Activated naive CD4-positive, alpha-beta T cell treated with anti-CD3 and anti-CD28 coated beads, Interleukin-2, amount 10 ng/mL, durations not matched to agents 7 days and 5 days (primary cell): Measurements from ENCODE around the gene NCDN.

Experiments
- CTCF ChIA-PET: fragments of 350-600 bp; sonication (Branson Sonifier 250); formaldehyde crosslinking; loops from one replicate; lab custom pipeline; 2021; ENCODE audit warnings: antibody characterized with exemption; lab: Charles Lee
- DNase-seq: peaks from one replicate; pipeline ENCODE4 v3.0.0-alpha.2; 2020
- H3K27ac Mint-ChIP-seq: one replicate; pipeline ENCODE4 v1.8.0; 2021; ENCODE audit warnings: mild to moderate bottlenecking, moderate library complexity, mixed read lengths
- H3K27me3 Mint-ChIP-seq: one replicate; pipeline ENCODE4 v1.8.0; 2021; ENCODE audit warnings: mild to moderate bottlenecking, mixed read lengths
- H3K36me3 Mint-ChIP-seq: one replicate; pipeline ENCODE4 v1.8.0; 2021; ENCODE audit warnings: mixed read lengths
- H3K4me1 Mint-ChIP-seq: one replicate; pipeline ENCODE4 v1.8.0; 2021; ENCODE audit warnings: mixed read lengths
- H3K4me3 Mint-ChIP-seq: one replicate; pipeline ENCODE4 v1.8.0; 2021; ENCODE audit warnings: mild to moderate bottlenecking, moderate library complexity, mixed read lengths
- H3K9me3 Mint-ChIP-seq: one replicate; pipeline ENCODE4 v1.8.0; 2021; ENCODE audit warnings: mixed read lengths

Gene NCDN, protein sequence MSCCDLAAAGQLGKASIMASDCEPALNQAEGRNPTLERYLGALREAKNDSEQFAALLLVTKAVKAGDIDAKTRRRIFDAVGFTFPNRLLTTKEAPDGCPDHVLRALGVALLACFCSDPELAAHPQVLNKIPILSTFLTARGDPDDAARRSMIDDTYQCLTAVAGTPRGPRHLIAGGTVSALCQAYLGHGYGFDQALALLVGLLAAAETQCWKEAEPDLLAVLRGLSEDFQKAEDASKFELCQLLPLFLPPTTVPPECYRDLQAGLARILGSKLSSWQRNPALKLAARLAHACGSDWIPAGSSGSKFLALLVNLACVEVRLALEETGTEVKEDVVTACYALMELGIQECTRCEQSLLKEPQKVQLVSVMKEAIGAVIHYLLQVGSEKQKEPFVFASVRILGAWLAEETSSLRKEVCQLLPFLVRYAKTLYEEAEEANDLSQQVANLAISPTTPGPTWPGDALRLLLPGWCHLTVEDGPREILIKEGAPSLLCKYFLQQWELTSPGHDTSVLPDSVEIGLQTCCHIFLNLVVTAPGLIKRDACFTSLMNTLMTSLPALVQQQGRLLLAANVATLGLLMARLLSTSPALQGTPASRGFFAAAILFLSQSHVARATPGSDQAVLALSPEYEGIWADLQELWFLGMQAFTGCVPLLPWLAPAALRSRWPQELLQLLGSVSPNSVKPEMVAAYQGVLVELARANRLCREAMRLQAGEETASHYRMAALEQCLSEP

DNA sequence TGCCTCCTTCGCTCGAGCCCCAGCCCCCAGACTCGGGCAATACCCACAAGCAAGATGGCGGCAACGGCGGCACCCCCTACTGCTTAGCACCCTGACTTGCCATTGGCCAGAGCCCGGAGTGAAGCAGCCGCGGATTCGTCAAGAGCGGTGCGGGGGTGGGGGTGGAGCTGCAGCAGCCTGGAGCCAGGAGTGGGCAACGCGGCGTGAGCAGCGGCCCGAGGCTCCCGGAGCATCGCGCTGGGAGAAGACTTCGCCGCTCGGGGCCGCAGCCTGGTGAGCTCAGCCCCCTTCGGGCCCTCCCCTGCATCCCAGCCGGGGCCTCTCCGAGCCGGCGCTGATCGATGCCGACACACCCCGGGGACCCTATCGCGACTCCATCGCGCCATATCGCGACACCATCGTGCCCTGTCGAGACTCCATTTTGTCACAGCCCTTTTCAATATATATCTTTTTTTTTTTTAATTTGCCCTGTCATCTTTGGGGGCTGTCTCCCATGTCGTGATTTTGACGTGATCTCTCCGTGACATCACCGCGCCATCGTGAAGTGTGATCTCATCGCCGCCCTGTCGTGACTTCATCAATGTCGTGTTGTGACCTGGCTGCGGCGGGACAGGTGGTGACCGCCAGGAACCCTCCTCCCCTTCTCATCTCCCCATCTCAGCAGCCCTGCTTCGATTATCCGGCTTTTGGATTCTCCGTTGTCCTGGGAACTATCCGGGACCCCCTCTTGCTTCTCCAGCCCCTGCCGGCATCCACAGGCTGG is at the start of gene NCDN:
Gene NCDN, plus strand, starts transcription at position 189 of the 763 bp plus-strand sequence. Its CDS starts 392 bp downstream, at position 581.
- H3K4me3 Mint-ChIP-seq: peak within 1 kb of the TSS; percentile 95
- CTCF ChIA-PET: interaction anchor here (1.6 to 9.2 kb wide), 2 partner anchors 52 to 107 kb away, joined by 5 to 85 read pairs; no protein-coding TSS in a partner anchor
- H3K27ac Mint-ChIP-seq: peak within 1 kb of the TSS; percentile 97
- H3K9me3 Mint-ChIP-seq: no peaks in the 10 kb centered on the region
- peak; percentile 98 for DNase-seq
- peaks cover 5% of the 10 kb centered on the region for H3K36me3 Mint-ChIP-seq
- no peaks in the 10 kb centered on the region for H3K27me3 Mint-ChIP-seq
- H3K4me1 Mint-ChIP-seq: peaks cover 50% of the 10 kb centered on the region

DNA sequence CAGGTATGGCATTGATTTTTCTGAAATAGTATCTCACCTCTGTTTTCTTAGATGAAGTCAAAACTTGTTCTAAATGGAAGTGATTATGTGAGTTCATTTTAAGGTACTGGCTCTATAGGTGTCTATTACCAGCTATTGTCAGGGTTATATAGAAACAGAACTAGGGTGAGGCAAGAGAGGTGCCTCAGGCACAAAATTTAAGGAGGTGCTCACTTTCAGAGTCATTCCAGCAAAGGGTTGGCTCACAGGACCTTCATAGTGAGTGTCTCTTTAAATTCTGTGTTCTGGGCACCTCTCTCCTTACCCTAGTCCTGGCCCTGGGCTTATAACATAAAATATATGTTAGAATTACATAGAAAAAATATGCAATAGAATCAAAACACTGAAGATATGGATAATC is 49.7 kb upstream of the NCDN start:
- Mint-ChIP-seq H3K4me1 (peaks cover 52% of the 10 kb centered on the region), H3K27ac (peak overlapping the region; percentile 99), H3K9me3 (no peaks in the 10 kb centered on the region), H3K4me3 (no peak overlapping the region), H3K27me3 (no peaks in the 10 kb centered on the region), H3K36me3 (peaks cover 38% of the 10 kb centered on the region)
- no peak for DNase-seq
- CTCF ChIA-PET: no interaction called here

GRCh38 chr1:35509558-35509957 is 48.0 kb upstream of the NCDN start:
- Mint-ChIP-seq H3K36me3 (peaks cover 40% of the 10 kb centered on the region), H3K27ac (no peak overlapping the region), H3K4me3 (no peak overlapping the region), H3K27me3 (no peaks in the 10 kb centered on the region), H3K4me1 (peaks cover 52% of the 10 kb centered on the region), H3K9me3 (peaks cover 3% of the 10 kb centered on the region)
- no peak for DNase-seq
- CTCF ChIA-PET: interaction anchor here (1.4 kb wide), 1 partner anchor 55 kb away, joined by 3 read pairs; no protein-coding TSS in a partner anchor

- no peak for DNase-seq
- H3K4me3 Mint-ChIP-seq: no peak overlapping the region
- peaks cover 18% of the 10 kb centered on the region for H3K9me3 Mint-ChIP-seq
- H3K4me1 Mint-ChIP-seq: peaks cover 35% of the 10 kb centered on the region
- H3K27me3 Mint-ChIP-seq: no peaks in the 10 kb centered on the region
- H3K36me3 Mint-ChIP-seq: peaks cover 48% of the 10 kb centered on the region
- H3K27ac Mint-ChIP-seq: no peak overlapping the region
- CTCF ChIA-PET: no interaction called here
Observed at GRCh38 chr1:35511305-35511704, 46.3 kb upstream of the NCDN start.

GRCh38 chr1:35518183-35518582 is 39.4 kb upstream of the NCDN start:
- H3K9me3 Mint-ChIP-seq: peaks cover 35% of the 10 kb centered on the region
- CTCF ChIA-PET: interaction anchor here (0.6 to 1.0 kb wide), 3 partner anchors 9 to 589 kb away, joined by 3 read pairs; no protein-coding TSS in a partner anchor
- no peaks in the 10 kb centered on the region for H3K27me3 Mint-ChIP-seq
- peaks cover 6% of the 10 kb centered on the region for H3K4me1 Mint-ChIP-seq
- DNase-seq: no peak
- H3K36me3 Mint-ChIP-seq: peaks cover 44% of the 10 kb centered on the region
- H3K4me3 Mint-ChIP-seq: no peak overlapping the region
- H3K27ac Mint-ChIP-seq: no peak overlapping the region

- peaks cover 6% of the 10 kb centered on the region for H3K4me1 Mint-ChIP-seq
Observed at GRCh38 chr1:35519432-35519831, 38.2 kb upstream of the NCDN start.

DNA sequence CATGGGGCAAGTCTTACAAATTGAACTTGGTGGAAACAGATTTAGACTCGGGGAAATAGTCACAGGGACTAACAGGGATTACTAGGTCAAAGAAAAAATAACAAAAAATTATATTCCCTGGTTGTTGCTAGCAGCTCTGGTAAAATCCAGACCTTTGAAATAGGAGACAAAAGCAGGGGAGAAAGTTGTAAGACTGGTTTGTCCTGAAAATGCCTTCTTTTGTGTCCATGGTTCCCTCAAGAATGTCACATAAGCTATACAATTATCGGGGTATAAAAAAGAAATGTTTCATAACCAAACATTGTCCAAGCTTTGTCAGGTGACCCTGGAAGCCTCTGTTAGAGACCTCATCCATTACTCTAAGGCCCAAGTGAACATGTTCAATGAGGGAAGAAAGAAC is 33.5 kb upstream of the NCDN start:
- Mint-ChIP-seq H3K9me3 (peaks cover 37% of the 10 kb centered on the region), H3K27ac (no peak overlapping the region), H3K4me3 (no peak overlapping the region), H3K36me3 (peaks cover 39% of the 10 kb centered on the region), H3K4me1 (peaks cover 6% of the 10 kb centered on the region), H3K27me3 (no peaks in the 10 kb centered on the region)
- CTCF ChIA-PET: interaction anchor here (1.5 kb wide), 1 partner anchor 41 kb away, joined by 3 read pairs; no protein-coding TSS in a partner anchor
- DNase-seq: no peak

More at GRCh38 chr1:35519432-35519831, 38.2 kb upstream of the NCDN start:
- Mint-ChIP-seq H3K4me3 (no peak overlapping the region), H3K27me3 (no peaks in the 10 kb centered on the region), H3K9me3 (peaks cover 36% of the 10 kb centered on the region), H3K27ac (no peak overlapping the region), H3K36me3 (peaks cover 46% of the 10 kb centered on the region)
- DNase-seq: no peak
- CTCF ChIA-PET: interaction anchor here (1.1 kb wide), 1 partner anchor 20 kb away, joined by 3 read pairs; no protein-coding TSS in a partner anchor

DNA sequence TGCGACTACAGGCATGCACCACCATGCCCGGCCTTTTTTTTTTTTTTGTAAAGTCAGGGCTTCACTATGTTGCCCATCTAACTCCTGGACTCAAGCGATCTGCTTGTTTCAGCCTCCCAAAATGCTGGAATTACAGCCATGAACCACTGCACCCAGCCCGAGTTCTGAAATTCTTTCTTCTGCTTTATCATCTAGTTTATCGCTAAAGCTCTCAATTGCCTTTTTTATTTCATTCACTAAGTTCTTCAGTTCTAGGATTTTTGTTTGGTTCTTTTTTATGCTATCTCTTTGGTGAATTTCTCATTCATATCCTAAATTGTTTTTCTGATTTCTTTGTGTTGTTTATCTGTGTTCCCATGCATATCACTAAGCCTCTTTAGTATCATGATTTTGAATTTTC is 27.4 kb upstream of the NCDN start:
- Mint-ChIP-seq H3K4me1 (peaks cover 6% of the 10 kb centered on the region), H3K27ac (no peak overlapping the region), H3K27me3 (no peaks in the 10 kb centered on the region), H3K4me3 (no peak overlapping the region), H3K36me3 (peaks cover 66% of the 10 kb centered on the region), H3K9me3 (peaks cover 47% of the 10 kb centered on the region)
- DNase-seq: no peak
- CTCF ChIA-PET: interaction anchor here (0.6 kb wide), 1 partner anchor 114 kb away, joined by 4 read pairs; no protein-coding TSS in a partner anchor

GRCh38 chr1:35530946-35531345 is 26.7 kb upstream of the NCDN start:
- DNase-seq: no peak
- Mint-ChIP-seq H3K4me1 (peaks cover 10% of the 10 kb centered on the region), H3K27ac (no peak overlapping the region), H3K36me3 (peaks cover 68% of the 10 kb centered on the region), H3K27me3 (no peaks in the 10 kb centered on the region), H3K9me3 (peaks cover 39% of the 10 kb centered on the region), H3K4me3 (no peak overlapping the region)
- CTCF ChIA-PET: no interaction called here

DNA sequence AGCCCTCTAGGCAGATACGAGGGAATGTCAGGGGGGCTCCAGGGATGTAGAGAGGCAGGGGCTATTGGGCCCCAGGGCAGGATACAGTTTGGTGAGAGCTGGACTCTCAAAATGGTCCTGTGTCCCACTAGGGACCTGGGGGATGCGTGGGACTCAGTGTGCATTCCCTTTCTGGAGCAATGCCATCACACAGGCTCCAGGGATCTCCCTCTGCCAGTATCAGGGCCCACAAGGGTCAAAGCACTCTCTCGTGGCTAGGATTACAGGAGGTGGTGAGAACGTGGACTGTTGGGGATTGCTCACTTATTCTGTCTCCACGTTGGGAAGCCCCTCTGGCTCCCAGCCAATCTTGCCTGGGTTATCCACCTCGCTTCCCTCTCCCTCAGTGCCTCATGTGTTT is 26.2 kb upstream of the NCDN start:
- H3K27ac Mint-ChIP-seq: no peak overlapping the region
- H3K36me3 Mint-ChIP-seq: peaks cover 72% of the 10 kb centered on the region
- no peak for DNase-seq
- H3K4me3 Mint-ChIP-seq: no peak overlapping the region
- peaks cover 39% of the 10 kb centered on the region for H3K9me3 Mint-ChIP-seq
- H3K4me1 Mint-ChIP-seq: peaks cover 13% of the 10 kb centered on the region
- CTCF ChIA-PET: no interaction called here
- no peaks in the 10 kb centered on the region for H3K27me3 Mint-ChIP-seq

DNA sequence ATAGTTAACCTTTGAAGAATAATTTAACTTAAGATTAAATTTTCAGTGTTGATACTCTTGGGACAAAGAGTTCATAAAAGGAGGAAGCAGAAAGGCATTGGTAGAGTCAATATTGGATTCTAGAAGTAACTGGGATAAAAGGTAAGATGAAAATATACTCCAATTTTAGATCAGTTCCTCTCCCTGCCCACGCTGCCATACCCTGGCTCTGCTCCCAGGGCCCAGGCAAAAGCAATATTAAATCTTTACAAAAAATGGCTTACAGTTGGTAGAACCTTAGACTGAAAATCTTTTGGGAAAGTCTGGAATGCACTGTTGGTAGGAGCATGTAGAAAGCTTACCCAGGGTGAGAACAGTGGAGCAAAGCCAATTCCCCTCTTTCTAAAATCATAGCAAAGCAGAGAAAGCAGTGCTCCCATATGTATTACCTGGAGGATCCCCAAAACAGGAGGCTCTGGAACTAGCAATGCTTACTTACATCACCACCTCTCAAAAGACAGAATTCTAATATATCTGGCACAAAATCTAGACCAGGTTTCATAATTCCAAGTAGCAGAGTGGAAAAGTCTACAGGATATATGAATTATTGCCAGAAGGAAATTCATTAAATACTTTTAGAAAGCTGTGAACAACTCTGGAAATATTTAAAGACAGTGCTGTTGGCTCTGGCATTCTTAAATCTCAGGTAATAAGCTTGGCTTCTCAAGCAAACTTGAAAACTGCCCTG is 24.9 kb upstream of the NCDN start:
- DNase-seq: no peak
- CTCF ChIA-PET: no interaction called here
- Mint-ChIP-seq H3K27ac (no peak overlapping the region), H3K4me1 (peaks cover 26% of the 10 kb centered on the region), H3K9me3 (peaks cover 30% of the 10 kb centered on the region), H3K27me3 (no peaks in the 10 kb centered on the region), H3K4me3 (no peak overlapping the region), H3K36me3 (peaks cover 73% of the 10 kb centered on the region)

DNA sequence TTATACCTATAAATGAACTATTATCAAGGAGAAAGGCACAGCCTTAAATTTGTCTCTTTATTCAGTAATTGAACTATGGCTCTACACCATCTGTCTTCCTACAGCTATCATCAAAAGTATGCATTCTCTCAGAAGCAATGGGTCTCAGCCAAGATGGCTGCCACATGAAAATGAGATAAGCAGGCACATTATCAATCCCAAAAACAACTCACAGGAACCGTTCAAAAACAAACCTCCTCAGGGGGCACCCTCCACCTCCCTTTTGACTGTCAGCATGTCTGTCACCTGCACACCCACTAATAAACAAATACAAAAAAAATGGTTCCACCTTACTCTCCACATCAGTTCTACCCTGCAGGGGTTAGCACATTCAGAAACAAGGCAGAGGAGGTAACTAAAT is 24.0 kb upstream of the NCDN start:
- peaks cover 66% of the 10 kb centered on the region for H3K36me3 Mint-ChIP-seq
- H3K27ac Mint-ChIP-seq: no peak overlapping the region
- H3K4me3 Mint-ChIP-seq: no peak overlapping the region
- peaks cover 25% of the 10 kb centered on the region for H3K9me3 Mint-ChIP-seq
- CTCF ChIA-PET: no interaction called here
- no peaks in the 10 kb centered on the region for H3K27me3 Mint-ChIP-seq
- no peak for DNase-seq
- H3K4me1 Mint-ChIP-seq: peaks cover 36% of the 10 kb centered on the region

GRCh38 chr1:35535243-35535642 is 22.4 kb upstream of the NCDN start:
- Mint-ChIP-seq H3K27ac (no peak overlapping the region), H3K4me3 (no peak overlapping the region), H3K36me3 (peaks cover 57% of the 10 kb centered on the region), H3K4me1 (peaks cover 52% of the 10 kb centered on the region), H3K27me3 (no peaks in the 10 kb centered on the region), H3K9me3 (peaks cover 9% of the 10 kb centered on the region)
- CTCF ChIA-PET: interaction anchor here (1.1 to 1.7 kb wide), 3 partner anchors 29 to 333 kb away, joined by 3 to 5 read pairs (median 3); no protein-coding TSS in a partner anchor
- DNase-seq: no peak
